OCI-LY7 (cell line): ENCODE results near the gene ZBTB9.

Experiments used
- CTCF ChIP-seq: fragments of 200-600 bp; sonication (generic); conservative IDR thresholded peaks from 2 replicates; pipeline ENCODE4 v1.5.1; 2014; ENCODE audit warnings: mild to moderate bottlenecking, antibody characterized with exemption, low read length, moderate library complexity, mixed read lengths
- EZH2phosphoT487 ChIP-seq: fragments of 200-600 bp; sonication (generic); IDR thresholded peaks from 2 replicates; pipeline ENCODE4 v1.6.1; 2018; ENCODE audit warnings: low read depth, borderline replicate concordance, mild to moderate bottlenecking, mixed run types, antibody characterized with exemption, low read length, moderate library complexity, mixed read lengths

- TF ChIP-seq CTCF (peak; percentile 75), EZH2phosphoT487 (no peak)
Measured at GRCh38 chr6:33425668-33426577, 28.5 kb upstream of the ZBTB9 start.
